Trophoblast cell (in vitro differentiated cells and primary cell): ENCODE results near the gene NGFR.

Experiments
- DNase-seq, 2 donors: peaks; one replicate each; pipeline ENCODE4 v3.0.0-alpha.2; 2016
- H2AFZ ChIP-seq: 2 replicates; pipeline ENCODE4 v1.6.1; 2013; ENCODE audit warnings: low read length, moderate library complexity, mild to moderate bottlenecking; ENCODE audit not compliant: insufficient read depth, poor library complexity
- H2AK5ac ChIP-seq: 2 replicates; pipeline ENCODE4 v1.6.1; 2013; ENCODE audit warnings: mild to moderate bottlenecking, low read length
- H2BK120ac ChIP-seq: 2 replicates; pipeline ENCODE4 v1.6.1; 2013; ENCODE audit warnings: low read length, mild to moderate bottlenecking, moderate library complexity; ENCODE audit not compliant: insufficient read depth, poor library complexity
- H2BK12ac ChIP-seq: 2 replicates; pipeline ENCODE4 v1.6.1; 2013; ENCODE audit warnings: mild to moderate bottlenecking, low read length, moderate library complexity
- H2BK5ac ChIP-seq: 2 replicates; pipeline ENCODE4 v1.6.1; 2013; ENCODE audit warnings: low read length, low read depth, moderate library complexity, mild to moderate bottlenecking; ENCODE audit not compliant: poor library complexity
- H3K14ac ChIP-seq: 2 replicates; pipeline ENCODE4 v1.6.1; 2013; ENCODE audit warnings: mild to moderate bottlenecking, low read length
- H3K18ac ChIP-seq: 2 replicates; pipeline ENCODE4 v1.6.1; 2013; ENCODE audit warnings: mild to moderate bottlenecking, low read length
- H3K23ac ChIP-seq: 2 replicates; pipeline ENCODE4 v1.6.1; 2013; ENCODE audit warnings: low read length
- H3K27ac ChIP-seq: 2 replicates; pipeline ENCODE4 v1.5.1; 2013; ENCODE audit warnings: low read depth, mild to moderate bottlenecking, inconsistent platforms, low read length, moderate library complexity
- H3K27me3 ChIP-seq: 2 replicates; pipeline ENCODE4 v1.6.1; 2013; ENCODE audit warnings: inconsistent platforms, mild to moderate bottlenecking, low read length, moderate library complexity; ENCODE audit not compliant: insufficient read depth
- H3K36me3 ChIP-seq, 2 experiments: 1 replicate in 1 of 2; 2 replicates in 1 of 2; pipeline ENCODE4 v1.6.1; 2013; ENCODE audit warnings: low read length in 2 of 2, mild to moderate bottlenecking in 2 of 2, moderate library complexity in 1 of 2; ENCODE audit not compliant: insufficient read depth in 2 of 2, control insufficient read depth in 1 of 2
- H3K4ac ChIP-seq: 2 replicates; pipeline ENCODE4 v1.6.1; 2013; ENCODE audit warnings: low read depth, mild to moderate bottlenecking, low read length, moderate library complexity
- H3K4me1 ChIP-seq, 2 experiments: 1 replicate in 1 of 2; 2 replicates in 1 of 2; pipeline ENCODE4 v1.6.1; 2013; ENCODE audit warnings: low read length in 2 of 2, mild to moderate bottlenecking in 2 of 2, moderate library complexity in 1 of 2; ENCODE audit not compliant: insufficient read depth in 2 of 2, control insufficient read depth in 1 of 2
- H3K4me2 ChIP-seq: 2 replicates; pipeline ENCODE4 v1.6.1; 2013; ENCODE audit warnings: inconsistent platforms, mild to moderate bottlenecking, low read length, moderate library complexity
- H3K4me3 ChIP-seq: 2 replicates; pipeline ENCODE4 v1.5.1; 2013; ENCODE audit warnings: mild to moderate bottlenecking, low read depth, low read length, inconsistent platforms
- H3K79me1 ChIP-seq: one replicate; pipeline ENCODE4 v1.6.1; 2013; ENCODE audit warnings: low read length
- H3K79me2 ChIP-seq: 2 replicates; pipeline ENCODE4 v1.6.1; 2013; ENCODE audit warnings: low read length, mild to moderate bottlenecking; ENCODE audit not compliant: control insufficient read depth, insufficient read depth, poor library complexity
- H3K9ac ChIP-seq: 2 replicates; pipeline ENCODE4 v1.6.1; 2013; ENCODE audit warnings: mild to moderate bottlenecking, low read length
- H3K9me3 ChIP-seq: 2 replicates; pipeline ENCODE4 v1.6.1; 2013; ENCODE audit warnings: low read depth, mild to moderate bottlenecking, control low read depth, inconsistent platforms, low read length; ENCODE audit not compliant: insufficient read depth
- H4K12ac ChIP-seq: 2 replicates; pipeline ENCODE4 v1.6.1; 2013; ENCODE audit warnings: low read depth, mild to moderate bottlenecking, low read length, moderate library complexity
- H4K8ac ChIP-seq: 2 replicates; pipeline ENCODE4 v1.6.1; 2013; ENCODE audit warnings: low read depth, mild to moderate bottlenecking, low read length, moderate library complexity
- H4K91ac ChIP-seq: one replicate; pipeline ENCODE4 v1.6.1; 2013; ENCODE audit warnings: low read depth, mild to moderate bottlenecking, low read length, moderate library complexity
- WGBS: extraction: QIAGEN DNeasy Blood & Tissue Kit; methylation state at CpG from one replicate; pipeline ENCODE4 v1.1.7; 2013; ENCODE audit warnings: missing lambda C conversion rate; ENCODE audit not compliant: insufficient read length, insufficient coverage; ENCODE audit errors: extremely low coverage; 5-methylcytosine and 5-hydroxymethylcytosine counted together

The NGFR gene

DNA sequence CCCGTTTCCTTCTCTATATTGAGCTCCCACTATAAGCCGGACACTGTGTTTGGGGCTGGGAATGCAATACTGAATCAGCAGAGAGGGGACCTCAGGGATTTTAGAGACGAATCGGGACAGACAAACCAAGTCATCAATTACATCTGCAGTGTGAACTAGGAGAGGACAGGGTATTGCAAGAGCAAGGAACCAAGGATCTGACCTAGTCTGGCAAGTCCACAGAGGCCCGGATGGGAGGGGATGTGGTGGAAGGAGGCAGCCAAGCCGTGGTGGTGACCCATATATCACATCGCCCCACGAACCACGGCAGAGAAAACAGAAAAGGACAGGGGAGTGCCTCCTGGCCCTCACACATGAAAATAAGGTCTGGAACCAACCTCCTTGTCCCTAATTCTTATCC is 52.5 kb downstream of the NGFR start:
- H2AK5ac ChIP-seq = no peak overlapping the region
- H3K18ac ChIP-seq = no peak overlapping the region
- no peaks in the 10 kb centered on the region for H3K36me3 ChIP-seq
- H4K12ac ChIP-seq = no peak overlapping the region
- no peak overlapping the region for H2BK5ac ChIP-seq
- H4K91ac ChIP-seq = no peak overlapping the region
- H3K4me1 ChIP-seq = peaks cover 2 to 4% of the 10 kb centered on the region in 2 experiments
- no peaks in the 10 kb centered on the region for H3K9me3 ChIP-seq
- no peaks in the 10 kb centered on the region for H3K79me1 ChIP-seq
- no peak overlapping the region for H3K14ac ChIP-seq
- no peak overlapping the region for H3K4me3 ChIP-seq
- no peak overlapping the region for H2BK120ac ChIP-seq
- H3K4ac ChIP-seq = no peak overlapping the region
- no peak for DNase-seq
- H2AFZ ChIP-seq = no peak overlapping the region
- H3K23ac ChIP-seq = no peak overlapping the region
- H3K27me3 ChIP-seq = no peaks in the 10 kb centered on the region
- no peaks in the 10 kb centered on the region for H3K79me2 ChIP-seq
- H4K8ac ChIP-seq = no peak overlapping the region
- no peak overlapping the region for H3K27ac ChIP-seq
- no peak overlapping the region for H3K9ac ChIP-seq
- no peak overlapping the region for H2BK12ac ChIP-seq
- WGBS = no CpG with 5 or more reads among the region's 9 CpGs
- no peak overlapping the region for H3K4me2 ChIP-seq

DNA sequence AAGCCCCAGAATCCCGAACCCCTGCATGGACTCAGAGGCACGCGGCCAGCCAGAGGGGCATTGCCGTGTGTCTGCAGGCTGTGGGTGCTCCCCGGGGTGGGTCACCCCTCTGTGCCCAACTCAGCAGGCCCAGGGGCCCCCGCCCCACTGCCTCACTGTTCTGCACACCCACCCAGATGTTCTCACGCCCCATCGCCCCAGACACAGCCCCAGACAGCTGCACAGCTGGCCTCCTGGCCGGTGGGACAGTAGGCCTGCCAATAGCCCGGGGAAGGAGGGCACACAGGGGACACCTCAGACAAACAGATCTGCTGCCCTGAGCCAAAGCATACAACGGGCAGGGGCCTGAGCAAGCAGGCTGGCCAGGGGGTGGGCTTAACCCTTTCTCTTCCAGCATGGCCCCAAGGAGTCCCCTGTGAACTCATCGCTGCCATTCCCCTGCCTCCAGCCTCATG is 53.0 kb downstream of the NGFR start:
- no peak overlapping the region for H4K12ac ChIP-seq
- no peaks in the 10 kb centered on the region for H3K79me1 ChIP-seq
- H3K23ac ChIP-seq = no peak overlapping the region
- WGBS = no CpG with 5 or more reads among the region's 12 CpGs
- H3K4me3 ChIP-seq = no peak overlapping the region
- no peak overlapping the region for H3K18ac ChIP-seq
- H3K9ac ChIP-seq = no peak overlapping the region
- no peak overlapping the region for H2AK5ac ChIP-seq
- H3K79me2 ChIP-seq = no peaks in the 10 kb centered on the region
- no peak for DNase-seq
- no peak overlapping the region for H3K4me2 ChIP-seq
- H3K27me3 ChIP-seq = no peaks in the 10 kb centered on the region
- no peak overlapping the region for H2BK12ac ChIP-seq
- no peak overlapping the region for H4K91ac ChIP-seq
- no peak overlapping the region for H3K4ac ChIP-seq
- H3K4me1 ChIP-seq = peaks cover 2 to 4% of the 10 kb centered on the region in 2 experiments
- H2BK120ac ChIP-seq = no peak overlapping the region
- no peak overlapping the region for H2AFZ ChIP-seq
- no peak overlapping the region for H3K27ac ChIP-seq
- no peaks in the 10 kb centered on the region for H3K9me3 ChIP-seq
- H4K8ac ChIP-seq = no peak overlapping the region
- no peaks in the 10 kb centered on the region for H3K36me3 ChIP-seq
- H3K14ac ChIP-seq = no peak overlapping the region
- no peak overlapping the region for H2BK5ac ChIP-seq

DNA sequence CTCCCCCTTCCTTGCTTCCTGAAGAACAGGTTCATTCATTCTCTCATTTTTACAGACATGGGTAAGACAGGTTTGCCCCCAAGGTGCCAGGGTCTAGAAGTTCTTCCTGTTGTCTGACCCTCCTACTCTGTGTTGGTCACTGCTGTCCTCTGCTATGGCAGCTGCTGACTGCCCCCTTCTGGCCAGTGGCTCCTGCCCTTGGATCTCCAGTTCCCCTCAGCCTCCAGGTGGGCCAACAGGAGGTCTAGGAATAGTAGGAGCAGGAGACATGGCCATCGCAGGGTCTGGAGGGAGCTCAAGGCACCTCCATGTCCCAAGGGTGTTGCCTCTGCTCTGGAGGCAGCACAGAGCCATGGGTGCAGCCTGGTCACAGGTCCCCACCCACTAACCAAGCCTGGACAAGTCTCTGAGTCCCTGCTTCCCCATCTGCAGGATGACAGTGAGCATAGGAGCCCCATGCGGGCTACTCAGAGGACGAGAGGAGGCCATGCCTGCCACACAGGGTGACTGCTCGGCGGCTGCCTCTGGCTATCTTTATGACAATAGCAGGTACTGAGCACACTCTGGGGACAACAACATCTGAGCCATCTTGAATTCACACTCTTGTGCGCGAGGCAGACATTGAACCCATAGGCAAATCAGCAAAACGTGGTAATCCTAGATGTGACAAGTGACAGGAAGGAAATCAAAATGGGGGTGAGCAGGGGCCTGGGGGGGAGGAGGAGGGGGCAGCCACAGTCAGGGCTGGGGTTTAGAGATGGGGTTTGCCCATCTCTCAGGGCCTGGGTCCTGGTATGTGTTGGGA is 53.6 kb downstream of the NGFR start:
- no peak overlapping the region for H4K12ac ChIP-seq
- H2BK12ac ChIP-seq = no peak overlapping the region
- no peak overlapping the region for H4K91ac ChIP-seq
- H3K14ac ChIP-seq = no peak overlapping the region
- no peak overlapping the region for H2AK5ac ChIP-seq
- no CpG with 5 or more reads among the region's 8 CpGs for WGBS
- no peaks in the 10 kb centered on the region for H3K27me3 ChIP-seq
- no peaks in the 10 kb centered on the region for H3K9me3 ChIP-seq
- no peak overlapping the region for H2AFZ ChIP-seq
- H3K36me3 ChIP-seq = no peaks in the 10 kb centered on the region
- no peak overlapping the region for H3K4me2 ChIP-seq
- DNase-seq = peak; percentile 17 to 34
- H3K18ac ChIP-seq = no peak overlapping the region
- H2BK120ac ChIP-seq = no peak overlapping the region
- H3K4ac ChIP-seq = no peak overlapping the region
- H3K4me1 ChIP-seq = peaks cover 2 to 4% of the 10 kb centered on the region in 2 experiments
- no peak overlapping the region for H2BK5ac ChIP-seq
- H3K4me3 ChIP-seq = no peak overlapping the region
- H3K23ac ChIP-seq = no peak overlapping the region
- H3K79me1 ChIP-seq = no peaks in the 10 kb centered on the region
- no peak overlapping the region for H3K27ac ChIP-seq
- no peaks in the 10 kb centered on the region for H3K79me2 ChIP-seq
- no peak overlapping the region for H4K8ac ChIP-seq
- H3K9ac ChIP-seq = no peak overlapping the region

DNA sequence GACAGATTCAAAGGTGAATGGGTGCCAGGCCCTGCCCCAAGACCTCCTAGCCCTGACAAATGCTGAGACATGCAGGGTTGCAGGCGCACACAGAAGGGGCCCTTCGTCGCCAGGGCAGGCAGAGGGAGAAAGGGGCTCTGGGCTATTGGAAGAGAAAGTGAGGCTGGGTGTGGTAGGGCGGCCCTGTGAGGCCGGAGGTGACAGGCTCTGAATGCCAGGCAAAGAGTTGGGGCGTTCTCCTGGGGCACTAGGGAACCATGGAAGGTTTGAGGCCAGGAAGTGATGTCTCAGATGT is 54.2 kb downstream of the NGFR start:
- H3K14ac ChIP-seq = no peak overlapping the region
- no peak overlapping the region for H4K8ac ChIP-seq
- no peaks in the 10 kb centered on the region for H3K79me1 ChIP-seq
- no peak overlapping the region for H3K4ac ChIP-seq
- DNase-seq = no peak
- no peak overlapping the region for H4K91ac ChIP-seq
- WGBS = no CpG with 5 or more reads among the region's 6 CpGs
- no peaks in the 10 kb centered on the region for H3K27me3 ChIP-seq
- no peak overlapping the region for H3K27ac ChIP-seq
- no peak overlapping the region for H2AFZ ChIP-seq
- no peak overlapping the region for H2BK12ac ChIP-seq
- H3K4me2 ChIP-seq = no peak overlapping the region
- no peak overlapping the region for H4K12ac ChIP-seq
- H2BK5ac ChIP-seq = no peak overlapping the region
- H3K4me1 ChIP-seq = peaks cover 2 to 4% of the 10 kb centered on the region in 2 experiments
- H2BK120ac ChIP-seq = no peak overlapping the region
- H3K79me2 ChIP-seq = no peaks in the 10 kb centered on the region
- no peak overlapping the region for H3K18ac ChIP-seq
- no peaks in the 10 kb centered on the region for H3K9me3 ChIP-seq
- no peaks in the 10 kb centered on the region for H3K36me3 ChIP-seq
- H3K9ac ChIP-seq = no peak overlapping the region
- H2AK5ac ChIP-seq = no peak overlapping the region
- no peak overlapping the region for H3K4me3 ChIP-seq
- no peak overlapping the region for H3K23ac ChIP-seq
